ENCODE measurements around the gene CALHM6. TPM values are rescaled to one million over a fixed set of nuclear protein-coding genes. Genes with fewer than 3 reads are reported as not detected.
"Not testable (repeated sequence)": the region's sequence is repeated elsewhere in the genome, so short reads cannot be mapped to it uniquely, and the experiment has no call there.

The CALHM6 gene
- total RNA-seq, 1 donor from 2014 or later, result 0.79 TPM

- DNase-seq (ENCODE audit: low read depth) (no peak), FAIRE-seq (no peak)
- no peaks in the 10 kb centered on the region for H3K36me3 ChIP-seq (ENCODE audit: control insufficient read depth, insufficient read depth, low read length)
- H3K4me3 ChIP-seq (ENCODE audit: low read depth, low read length), result no peak overlapping the region
- peaks cover 3% of the 10 kb centered on the region for H3K27me3 ChIP-seq (ENCODE audit: control insufficient read depth, insufficient read depth, low read length)
- TF ChIP-seq, protein P1, sequence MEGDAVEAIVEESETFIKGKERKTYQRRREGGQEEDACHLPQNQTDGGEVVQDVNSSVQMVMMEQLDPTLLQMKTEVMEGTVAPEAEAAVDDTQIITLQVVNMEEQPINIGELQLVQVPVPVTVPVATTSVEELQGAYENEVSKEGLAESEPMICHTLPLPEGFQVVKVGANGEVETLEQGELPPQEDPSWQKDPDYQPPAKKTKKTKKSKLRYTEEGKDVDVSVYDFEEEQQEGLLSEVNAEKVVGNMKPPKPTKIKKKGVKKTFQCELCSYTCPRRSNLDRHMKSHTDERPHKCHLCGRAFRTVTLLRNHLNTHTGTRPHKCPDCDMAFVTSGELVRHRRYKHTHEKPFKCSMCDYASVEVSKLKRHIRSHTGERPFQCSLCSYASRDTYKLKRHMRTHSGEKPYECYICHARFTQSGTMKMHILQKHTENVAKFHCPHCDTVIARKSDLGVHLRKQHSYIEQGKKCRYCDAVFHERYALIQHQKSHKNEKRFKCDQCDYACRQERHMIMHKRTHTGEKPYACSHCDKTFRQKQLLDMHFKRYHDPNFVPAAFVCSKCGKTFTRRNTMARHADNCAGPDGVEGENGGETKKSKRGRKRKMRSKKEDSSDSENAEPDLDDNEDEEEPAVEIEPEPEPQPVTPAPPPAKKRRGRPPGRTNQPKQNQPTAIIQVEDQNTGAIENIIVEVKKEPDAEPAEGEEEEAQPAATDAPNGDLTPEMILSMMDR (IDR thresholded peaks at IDR 0.05; ENCODE audit: insufficient read depth, low read length, severe bottlenecking), result no peak
Measured at GRCh38 chr6:116485559-116486184, 24.5 kb downstream of the CALHM6 start.

DNA sequence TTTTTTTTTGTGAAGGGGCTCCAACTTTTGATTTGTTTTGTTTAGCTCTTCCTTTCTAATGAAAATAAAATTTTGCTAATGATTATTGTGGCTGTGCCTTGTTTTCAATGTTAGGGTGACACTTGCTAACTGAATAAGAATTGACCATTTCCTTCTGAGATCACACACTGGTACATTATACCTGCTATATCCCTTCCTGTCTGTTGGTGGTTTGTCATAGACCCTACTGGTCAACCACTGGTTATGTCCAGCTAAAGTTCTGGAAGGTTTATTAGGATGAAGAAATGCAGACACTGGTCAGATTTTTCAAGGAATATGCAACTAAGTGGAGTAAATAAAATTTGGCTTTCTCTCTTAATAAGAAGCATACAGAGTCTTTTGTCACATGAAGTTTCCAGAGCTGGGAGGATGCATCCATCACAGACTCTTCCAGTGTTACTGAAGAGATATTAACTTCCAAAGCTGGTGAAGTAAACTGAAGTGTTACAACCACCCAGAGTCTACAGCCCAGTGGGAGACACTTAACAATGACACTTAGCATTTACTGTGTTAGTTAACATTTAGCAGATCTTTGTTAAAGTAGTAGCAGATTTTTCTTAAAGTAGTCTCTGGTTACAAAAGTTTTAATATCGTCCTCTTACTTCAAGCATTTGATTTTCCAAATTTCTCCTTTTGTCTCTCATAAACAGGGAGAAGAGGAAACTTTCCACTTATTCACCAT, 30.6 kb downstream of the CALHM6 start:
- Histone ChIP-seq H3K4me3 (ENCODE audit: low read depth, low read length) (no peak overlapping the region), H3K36me3 (ENCODE audit: control insufficient read depth, insufficient read depth, low read length) (no peaks in the 10 kb centered on the region), H3K27me3 (ENCODE audit: control insufficient read depth, insufficient read depth, low read length) (no peaks in the 10 kb centered on the region)
- no peak for FAIRE-seq
- TF ChIP-seq, protein P1 (IDR thresholded peaks at IDR 0.05; ENCODE audit: insufficient read depth, low read length, severe bottlenecking), result no peak
- DNase-seq (ENCODE audit: low read depth), result no peak

DNA sequence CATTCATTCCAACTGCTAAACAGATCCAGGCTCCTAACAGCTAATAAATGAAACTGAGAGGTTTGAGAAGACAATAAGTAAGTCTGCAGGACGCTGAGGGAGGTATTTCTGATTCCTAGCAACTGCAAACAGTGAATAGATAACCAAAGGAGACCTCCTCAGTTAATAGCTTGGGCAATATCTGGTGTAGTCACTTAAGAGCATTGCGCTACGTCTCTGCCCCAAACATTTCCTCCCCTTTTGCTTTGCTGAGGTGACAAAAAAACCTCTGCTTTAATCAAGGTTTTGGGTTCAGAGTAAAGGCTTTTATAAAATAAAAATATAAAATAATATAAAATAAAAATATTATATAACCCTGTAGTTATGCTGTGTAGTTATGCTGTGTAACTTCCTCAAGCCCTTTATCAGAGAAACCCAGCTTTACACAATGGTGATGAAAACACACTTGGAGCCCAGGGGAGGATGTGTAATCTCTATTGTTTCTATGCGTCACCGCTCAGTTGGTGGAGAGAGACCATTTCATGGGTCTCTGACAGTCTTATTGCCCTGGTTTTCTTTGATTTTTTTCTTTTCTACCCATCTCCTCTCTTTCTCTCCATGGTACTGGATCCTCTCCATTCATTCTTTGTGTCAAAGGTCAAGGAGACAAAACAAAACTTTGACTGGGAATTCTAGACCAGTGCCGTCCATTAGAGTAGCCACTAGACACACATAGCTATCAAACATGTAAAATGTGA, 31.3 kb downstream of the CALHM6 start:
- Histone ChIP-seq H3K27me3 (ENCODE audit: control insufficient read depth, insufficient read depth, low read length) (no peaks in the 10 kb centered on the region), H3K4me3 (ENCODE audit: low read depth, low read length) (no peak overlapping the region), H3K36me3 (ENCODE audit: control insufficient read depth, insufficient read depth, low read length) (no peaks in the 10 kb centered on the region)
- DNase-seq (ENCODE audit: low read depth) (no peak), FAIRE-seq (no peak)
- TF ChIP-seq, protein P1 (IDR thresholded peaks at IDR 0.05; ENCODE audit: insufficient read depth, low read length, severe bottlenecking), result no peak

DNA sequence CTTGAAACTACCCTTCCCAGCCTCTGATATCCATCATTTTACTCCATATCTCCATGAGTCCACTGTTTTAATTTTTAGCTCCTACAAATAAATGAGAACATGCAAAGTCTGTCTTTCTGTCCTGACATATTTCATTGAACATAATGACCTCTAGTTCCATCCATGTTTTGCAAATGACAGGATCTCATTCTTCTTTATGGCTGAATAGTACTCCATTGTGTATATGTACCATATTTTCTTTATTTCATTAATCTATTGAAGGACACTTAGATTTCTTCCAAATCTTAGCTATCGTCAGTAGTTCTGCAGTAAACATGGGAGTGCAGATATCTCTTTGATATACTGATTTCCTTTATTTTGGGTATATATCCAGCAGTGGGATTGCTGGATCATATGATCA, 34.0 kb downstream of the CALHM6 start:
- not testable (repeated sequence) for H3K27me3 ChIP-seq (ENCODE audit: control insufficient read depth, insufficient read depth, low read length); H3K36me3 ChIP-seq (ENCODE audit: control insufficient read depth, insufficient read depth, low read length); H3K4me3 ChIP-seq (ENCODE audit: low read depth, low read length); DNase-seq (ENCODE audit: low read depth); FAIRE-seq

GRCh38 chr6:116497113-116497676, 36.0 kb downstream of the CALHM6 start:
- TF ChIP-seq, protein P1 (IDR thresholded peaks at IDR 0.05; ENCODE audit: insufficient read depth, low read length, severe bottlenecking), result no peak
- DNase-seq (ENCODE audit: low read depth), result no peak
- no peak overlapping the region for H3K4me3 ChIP-seq (ENCODE audit: low read depth, low read length)
- FAIRE-seq, result no peak
- H3K27me3 ChIP-seq (ENCODE audit: control insufficient read depth, insufficient read depth, low read length), result no peaks in the 10 kb centered on the region
- H3K36me3 ChIP-seq (ENCODE audit: control insufficient read depth, insufficient read depth, low read length), result no peaks in the 10 kb centered on the region

DNA sequence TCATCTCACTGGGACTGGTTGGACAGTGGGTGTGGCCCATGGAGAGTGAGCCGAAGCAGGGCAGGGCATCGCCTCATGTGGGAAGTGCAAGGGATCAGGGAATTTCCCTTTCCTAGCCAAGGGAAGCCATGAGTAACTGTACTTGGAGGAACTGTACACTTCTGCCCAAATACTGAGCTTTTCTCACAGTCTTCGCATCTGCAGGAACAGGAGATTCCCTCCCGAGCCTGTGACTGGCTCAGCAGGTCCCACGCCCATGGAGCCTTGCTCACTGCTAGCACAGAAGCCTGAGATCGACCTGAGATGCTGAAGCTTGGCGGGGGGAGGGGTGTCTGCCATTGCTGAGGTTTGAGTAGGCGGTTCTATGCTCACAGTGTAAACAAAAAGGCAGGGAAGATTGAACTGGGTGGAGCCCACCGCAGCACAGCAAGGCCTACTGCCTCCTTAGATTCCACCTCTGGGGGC, 39.8 kb downstream of the CALHM6 start:
- FAIRE-seq (no peak), DNase-seq (ENCODE audit: low read depth) (peak; percentile 81)
- Histone ChIP-seq H3K4me3 (ENCODE audit: low read depth, low read length) (no peak overlapping the region), H3K36me3 (ENCODE audit: control insufficient read depth, insufficient read depth, low read length) (no peaks in the 10 kb centered on the region), H3K27me3 (ENCODE audit: control insufficient read depth, insufficient read depth, low read length) (no peaks in the 10 kb centered on the region)
- TF ChIP-seq, protein P1 (IDR thresholded peaks at IDR 0.05; ENCODE audit: insufficient read depth, low read length, severe bottlenecking), result no peak
